ENCODE data around the gene CACNA2D2.

DNA sequence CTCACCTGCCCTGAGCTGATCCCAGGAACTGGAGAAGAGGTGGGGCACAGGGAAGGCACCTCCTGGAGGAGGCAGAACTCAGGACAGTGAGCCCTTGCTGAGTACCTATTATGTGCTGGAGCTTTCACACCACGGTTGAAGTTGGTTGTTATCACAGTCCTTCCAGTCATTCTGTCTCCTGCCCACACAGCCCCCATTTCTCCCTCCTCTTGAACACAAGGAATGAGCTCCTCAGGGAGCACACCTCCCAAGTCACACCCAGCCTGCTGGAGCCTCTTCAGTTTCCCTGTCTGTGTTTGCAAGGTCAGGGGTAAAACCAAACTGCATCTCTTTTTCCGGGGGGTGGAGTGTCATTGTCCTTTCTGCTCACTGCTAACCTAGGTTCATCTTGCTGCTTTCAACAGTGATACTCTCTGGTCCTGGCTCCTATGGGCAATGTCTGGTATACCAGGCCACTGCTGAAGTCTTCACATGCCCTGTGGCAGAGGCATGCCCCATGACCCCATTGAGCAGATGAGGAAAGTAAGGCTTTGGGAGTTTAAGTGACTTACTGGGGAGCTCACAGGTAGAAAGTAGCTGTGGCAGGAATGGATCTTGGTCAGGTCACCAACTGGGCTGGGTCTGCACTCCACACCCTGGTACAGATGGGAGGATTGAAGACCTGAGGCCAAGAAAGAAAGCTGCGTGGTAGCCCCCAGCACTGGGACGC lies 34.1 kb upstream of the CACNA2D2 start:
- TF ChIP-seq, protein P1, sequence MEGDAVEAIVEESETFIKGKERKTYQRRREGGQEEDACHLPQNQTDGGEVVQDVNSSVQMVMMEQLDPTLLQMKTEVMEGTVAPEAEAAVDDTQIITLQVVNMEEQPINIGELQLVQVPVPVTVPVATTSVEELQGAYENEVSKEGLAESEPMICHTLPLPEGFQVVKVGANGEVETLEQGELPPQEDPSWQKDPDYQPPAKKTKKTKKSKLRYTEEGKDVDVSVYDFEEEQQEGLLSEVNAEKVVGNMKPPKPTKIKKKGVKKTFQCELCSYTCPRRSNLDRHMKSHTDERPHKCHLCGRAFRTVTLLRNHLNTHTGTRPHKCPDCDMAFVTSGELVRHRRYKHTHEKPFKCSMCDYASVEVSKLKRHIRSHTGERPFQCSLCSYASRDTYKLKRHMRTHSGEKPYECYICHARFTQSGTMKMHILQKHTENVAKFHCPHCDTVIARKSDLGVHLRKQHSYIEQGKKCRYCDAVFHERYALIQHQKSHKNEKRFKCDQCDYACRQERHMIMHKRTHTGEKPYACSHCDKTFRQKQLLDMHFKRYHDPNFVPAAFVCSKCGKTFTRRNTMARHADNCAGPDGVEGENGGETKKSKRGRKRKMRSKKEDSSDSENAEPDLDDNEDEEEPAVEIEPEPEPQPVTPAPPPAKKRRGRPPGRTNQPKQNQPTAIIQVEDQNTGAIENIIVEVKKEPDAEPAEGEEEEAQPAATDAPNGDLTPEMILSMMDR (conservative IDR thresholded peaks at IDR 0.05; ENCODE audit: low read depth, low read length): no peak
- TF ChIP-seq RAD21 (IDR thresholded peaks at IDR 0.05; ENCODE audit: low read length): no peak
- no peak for TF ChIP-seq CEBPB (IDR thresholded peaks at IDR 0.05; ENCODE audit: low read depth, low read length)
- no peak for TF ChIP-seq MXI1 (IDR thresholded peaks at IDR 0.05; ENCODE audit: borderline replicate concordance, low read depth, low read length)
- no peak for TF ChIP-seq SMC3 (IDR thresholded peaks at IDR 0.05; ENCODE audit: low read depth, low read length)
- no peak for TF ChIP-seq POLR2A (IDR thresholded peaks at IDR 0.05; ENCODE audit: low read depth, low read length)
- TF ChIP-seq FOS (IDR thresholded peaks at IDR 0.05; ENCODE audit: low read depth, low read length): no peak
- no peak for TF ChIP-seq MAZ (IDR thresholded peaks at IDR 0.05; ENCODE audit: borderline replicate concordance, low read depth, low read length)
- no peak for TF ChIP-seq MAFK (IDR thresholded peaks at IDR 0.05; ENCODE audit: low read depth, low read length)
- no peak for TF ChIP-seq RFX5 (IDR thresholded peaks at IDR 0.05; ENCODE audit: low read depth, low read length)
- TF ChIP-seq, protein P2, sequence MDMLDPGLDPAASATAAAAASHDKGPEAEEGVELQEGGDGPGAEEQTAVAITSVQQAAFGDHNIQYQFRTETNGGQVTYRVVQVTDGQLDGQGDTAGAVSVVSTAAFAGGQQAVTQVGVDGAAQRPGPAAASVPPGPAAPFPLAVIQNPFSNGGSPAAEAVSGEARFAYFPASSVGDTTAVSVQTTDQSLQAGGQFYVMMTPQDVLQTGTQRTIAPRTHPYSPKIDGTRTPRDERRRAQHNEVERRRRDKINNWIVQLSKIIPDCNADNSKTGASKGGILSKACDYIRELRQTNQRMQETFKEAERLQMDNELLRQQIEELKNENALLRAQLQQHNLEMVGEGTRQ (IDR thresholded peaks at IDR 0.05; ENCODE audit: low read depth, low read length): no peak
